GM12892 (cell line): ENCODE measurements around the gene PHRF1.

Experiments used
- POLR2A ChIP-seq: IDR thresholded peaks from 2 replicates; pipeline ENCODE4 v1.6.1; 2011; ENCODE audit warnings: low read depth, low read length, control low read depth
- POLR2AphosphoS5 ChIP-seq: IDR thresholded peaks from 2 replicates; pipeline ENCODE4 v1.6.1; 2011; ENCODE audit warnings: low read depth, low read length, control low read depth
- TAF1 ChIP-seq: IDR thresholded peaks from 2 replicates; pipeline ENCODE4 v1.6.1; 2011; ENCODE audit warnings: low read depth, mild to moderate bottlenecking, control low read depth, low read length, borderline replicate concordance

DNA sequence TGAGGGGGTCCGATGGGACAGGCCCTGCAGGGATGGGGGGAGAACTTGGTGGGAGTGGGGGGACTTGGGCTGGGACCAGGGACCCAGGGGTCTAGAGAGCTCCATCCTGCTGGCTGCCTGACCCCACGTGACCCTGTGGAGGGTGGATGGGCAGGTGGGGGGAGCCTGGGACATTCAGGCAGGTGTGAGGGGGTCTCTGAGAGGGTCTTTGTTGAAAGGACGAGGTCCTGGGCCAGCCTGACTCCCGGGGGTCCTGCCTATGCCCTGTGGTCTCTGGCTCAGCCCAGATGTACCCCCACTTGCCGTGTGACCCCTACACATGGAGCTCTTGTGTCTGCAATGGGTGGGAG lies 31.5 kb upstream of the PHRF1 start:
- no peak for TF ChIP-seq TAF1
- no peak for TF ChIP-seq POLR2A
- TF ChIP-seq POLR2AphosphoS5, result no peak
